Mucosa of stomach (tissue), 1 donor: ENCODE results near the gene FUT1.
A peak's percentile ranks its signal among the peaks of the same experiment; 100 is the strongest.
"Not testable (repeated sequence)": the region's sequence is repeated elsewhere in the genome, so short reads cannot be mapped to it uniquely, and the experiment has no call there.

ENCODE experiments used
- H3K27me3 ChIP-seq: one replicate; pipeline ENCODE4 v1.7.0; 2013; ENCODE audit warnings: mild to moderate bottlenecking, low read length; ENCODE audit not compliant: control insufficient read depth, insufficient read depth
- H3K36me3 ChIP-seq: one replicate; pipeline ENCODE4 v1.7.0; 2013; ENCODE audit warnings: low read length; ENCODE audit not compliant: control insufficient read depth, insufficient read depth
- H3K4me1 ChIP-seq: one replicate; pipeline ENCODE4 v1.7.0; 2013; ENCODE audit warnings: mild to moderate bottlenecking, low read length; ENCODE audit not compliant: control insufficient read depth, insufficient read depth
- H3K4me3 ChIP-seq: one replicate; pipeline ENCODE4 v1.7.0; 2013; ENCODE audit warnings: low read length
- H3K9ac ChIP-seq: one replicate; pipeline ENCODE4 v1.7.0; 2013; ENCODE audit warnings: mild to moderate bottlenecking, low read length, moderate library complexity
- H3K9me3 ChIP-seq: one replicate; pipeline ENCODE4 v1.7.0; 2013; ENCODE audit warnings: mild to moderate bottlenecking, low read length, moderate library complexity; ENCODE audit not compliant: control insufficient read depth
- donor health status: Pancreatic carcinoma.

FUT1 gene

DNA sequence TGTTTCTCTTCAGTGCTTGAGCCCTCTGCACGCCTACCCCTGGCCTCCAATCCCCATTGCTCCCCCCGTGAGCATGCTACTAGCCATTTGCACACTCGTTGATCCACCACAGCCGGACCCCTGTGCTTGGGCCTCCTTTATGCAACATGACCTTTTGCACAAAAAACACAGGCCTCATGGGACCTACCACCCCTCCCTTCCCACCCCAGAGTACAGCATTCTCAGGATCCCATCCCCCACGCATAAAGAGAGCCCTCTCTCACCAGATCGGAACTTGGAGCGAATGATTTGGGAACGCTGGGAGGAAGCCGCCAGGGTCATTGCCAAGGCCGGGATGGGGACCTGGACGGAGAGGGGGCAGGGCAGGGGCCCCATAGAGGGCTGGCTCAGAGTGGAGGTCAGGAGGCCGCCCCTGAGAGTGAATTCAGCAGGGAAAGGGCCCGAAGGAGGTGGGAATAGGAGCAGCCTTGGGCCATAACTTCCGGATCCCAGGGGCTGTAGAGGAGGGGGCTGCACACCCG lies 33.7 kb downstream of the FUT1 start:
- H3K9ac ChIP-seq: no peak overlapping the region
- H3K36me3 ChIP-seq: no peaks in the 10 kb centered on the region
- no peaks in the 10 kb centered on the region for H3K9me3 ChIP-seq
- H3K27me3 ChIP-seq: no peaks in the 10 kb centered on the region
- H3K4me1 ChIP-seq: peaks cover 36% of the 10 kb centered on the region
- no peak overlapping the region for H3K4me3 ChIP-seq

- H3K4me1 ChIP-seq: peaks cover 42% of the 10 kb centered on the region
- not testable (repeated sequence) for H3K4me3 ChIP-seq, H3K9me3 ChIP-seq, H3K9ac ChIP-seq, H3K27me3 ChIP-seq, H3K36me3 ChIP-seq
These were observed 34.3 kb downstream of the FUT1 start for GRCh38 chr19:48718106-48718505.

GRCh38 chr19:48716562-48717291 lies 35.7 kb downstream of the FUT1 start:
- Histone ChIP-seq H3K4me3 (no peak overlapping the region), H3K9ac (peak overlapping the region; percentile 43), H3K4me1 (peaks cover 46% of the 10 kb centered on the region), H3K27me3 (no peaks in the 10 kb centered on the region), H3K36me3 (no peaks in the 10 kb centered on the region), H3K9me3 (no peaks in the 10 kb centered on the region)

DNA sequence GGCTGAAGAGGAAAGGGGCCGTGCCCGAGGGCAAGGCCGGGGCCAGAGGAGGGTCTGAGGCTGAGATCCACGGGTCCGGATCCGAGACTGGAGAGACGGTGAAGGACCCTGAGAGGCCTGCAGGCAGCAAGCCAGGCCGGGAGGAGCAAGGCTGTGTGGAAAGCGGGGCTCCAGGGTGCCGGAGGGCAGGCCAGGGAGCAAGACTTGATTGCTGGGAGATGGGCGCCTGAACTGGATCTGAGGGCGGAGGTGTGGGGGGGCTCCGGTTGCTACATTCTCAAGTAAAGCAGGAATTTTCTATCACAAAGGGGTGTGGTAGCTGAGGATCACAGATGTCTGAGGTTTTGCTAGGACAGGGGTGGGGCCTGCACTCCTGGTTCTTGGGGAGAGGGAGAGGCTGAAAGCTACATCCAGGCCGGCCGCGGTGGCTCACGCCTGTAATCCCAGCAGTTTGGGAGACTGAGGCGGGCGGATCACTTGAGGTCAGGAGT lies 36.7 kb downstream of the FUT1 start:
- no peaks in the 10 kb centered on the region for H3K36me3 ChIP-seq
- no peaks in the 10 kb centered on the region for H3K9me3 ChIP-seq
- peaks cover 46% of the 10 kb centered on the region for H3K4me1 ChIP-seq
- H3K9ac ChIP-seq: peak overlapping the region; percentile 37
- H3K4me3 ChIP-seq: no peak overlapping the region
- H3K27me3 ChIP-seq: no peaks in the 10 kb centered on the region

DNA sequence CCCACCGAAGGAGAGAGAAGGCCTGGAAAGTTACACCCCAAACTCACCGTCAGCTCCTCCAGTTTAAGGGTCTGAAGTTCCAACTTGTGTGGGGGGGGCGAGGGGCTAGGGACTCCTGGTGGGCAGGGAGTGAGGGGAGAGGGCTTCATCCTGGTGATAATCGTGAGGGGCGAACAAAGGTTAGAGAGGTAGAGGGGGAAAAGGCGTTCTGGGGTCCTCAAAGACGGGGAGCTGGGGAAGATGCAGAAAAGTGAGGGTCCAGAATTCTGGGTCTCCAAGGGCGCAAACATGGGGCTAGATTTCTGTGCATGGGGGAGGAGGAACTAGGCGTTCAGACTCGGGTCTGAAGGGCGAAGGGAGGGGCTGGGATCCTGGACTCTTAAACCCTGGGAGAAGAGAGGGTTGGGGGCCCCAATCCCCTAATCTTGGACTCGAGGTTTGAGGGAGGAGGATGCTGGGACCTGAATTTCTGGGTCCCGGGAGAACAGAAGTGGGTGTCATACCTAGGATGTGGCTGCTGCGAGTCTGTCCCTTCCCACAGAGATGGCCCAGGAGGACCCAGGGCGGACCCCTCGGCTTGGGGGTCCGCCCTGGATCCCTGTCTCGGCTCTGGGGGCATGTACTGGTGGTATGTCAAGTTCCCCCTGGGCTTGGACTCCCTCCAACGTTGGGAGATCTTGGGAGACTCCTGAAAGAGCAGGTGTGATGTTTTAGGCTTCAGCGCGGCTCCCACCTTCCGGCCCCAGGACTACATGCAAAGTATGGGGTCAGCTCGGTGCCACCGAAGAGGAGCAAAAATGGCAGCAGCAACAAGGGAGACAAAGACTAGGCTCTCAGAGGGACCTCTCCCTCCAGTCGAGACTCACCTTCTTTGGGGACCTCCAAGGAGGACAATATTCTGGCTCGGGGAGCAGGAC lies 37.4 kb downstream of the FUT1 start:
- no peaks in the 10 kb centered on the region for H3K9me3 ChIP-seq
- peak overlapping the region; percentile 31 for H3K4me3 ChIP-seq
- no peaks in the 10 kb centered on the region for H3K27me3 ChIP-seq
- H3K9ac ChIP-seq: peak overlapping the region; percentile 83
- peaks cover 42% of the 10 kb centered on the region for H3K4me1 ChIP-seq
- no peaks in the 10 kb centered on the region for H3K36me3 ChIP-seq

DNA sequence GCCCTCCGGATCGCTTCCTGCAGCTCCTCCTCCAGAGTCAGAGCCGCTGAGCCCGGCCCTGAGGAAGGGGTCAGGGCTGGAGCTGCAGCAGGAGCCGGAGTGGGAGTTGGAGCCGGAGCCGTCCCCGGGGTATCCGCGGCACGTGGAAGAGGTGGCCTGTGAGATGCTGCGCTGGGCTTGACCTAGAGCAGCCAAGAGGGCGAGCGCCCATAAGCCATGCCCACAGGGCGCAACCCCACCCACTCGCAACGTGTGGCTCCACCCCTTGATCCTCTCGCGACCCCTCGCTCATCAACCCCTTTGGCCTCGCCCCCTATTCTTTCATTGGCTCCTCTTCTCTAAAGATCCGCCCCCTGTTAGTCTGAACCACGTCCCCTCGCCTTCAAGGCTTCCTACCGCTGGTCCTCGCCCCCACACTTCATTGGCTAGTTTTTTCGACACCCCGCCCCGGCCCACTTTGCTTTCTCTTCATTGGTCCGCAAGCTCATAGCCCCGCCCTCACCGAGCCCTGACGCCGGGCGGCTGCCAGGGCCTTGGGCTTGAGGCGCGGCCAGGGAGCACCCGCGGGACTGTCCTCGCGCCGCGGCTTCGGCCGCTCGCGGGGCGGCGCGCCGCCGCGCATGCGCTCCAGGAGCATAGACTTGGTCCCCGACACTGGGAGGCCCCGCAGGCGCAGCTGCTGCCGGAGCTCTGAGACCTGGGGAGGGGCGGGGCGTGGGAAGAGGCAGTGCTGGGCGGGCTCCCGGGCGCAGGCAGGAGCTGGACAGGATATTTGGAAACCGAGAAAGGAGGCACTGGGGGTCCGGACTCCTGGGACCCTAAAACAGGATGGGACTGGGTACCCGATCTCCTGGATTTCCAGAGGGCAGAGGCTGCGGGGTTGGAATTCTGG lies 38.3 kb downstream of the FUT1 start:
- no peaks in the 10 kb centered on the region for H3K36me3 ChIP-seq
- peaks cover 40% of the 10 kb centered on the region for H3K4me1 ChIP-seq
- no peaks in the 10 kb centered on the region for H3K27me3 ChIP-seq
- no peaks in the 10 kb centered on the region for H3K9me3 ChIP-seq
- peak overlapping the region; percentile 31 for H3K4me3 ChIP-seq
- peak overlapping the region; percentile 83 for H3K9ac ChIP-seq

DNA sequence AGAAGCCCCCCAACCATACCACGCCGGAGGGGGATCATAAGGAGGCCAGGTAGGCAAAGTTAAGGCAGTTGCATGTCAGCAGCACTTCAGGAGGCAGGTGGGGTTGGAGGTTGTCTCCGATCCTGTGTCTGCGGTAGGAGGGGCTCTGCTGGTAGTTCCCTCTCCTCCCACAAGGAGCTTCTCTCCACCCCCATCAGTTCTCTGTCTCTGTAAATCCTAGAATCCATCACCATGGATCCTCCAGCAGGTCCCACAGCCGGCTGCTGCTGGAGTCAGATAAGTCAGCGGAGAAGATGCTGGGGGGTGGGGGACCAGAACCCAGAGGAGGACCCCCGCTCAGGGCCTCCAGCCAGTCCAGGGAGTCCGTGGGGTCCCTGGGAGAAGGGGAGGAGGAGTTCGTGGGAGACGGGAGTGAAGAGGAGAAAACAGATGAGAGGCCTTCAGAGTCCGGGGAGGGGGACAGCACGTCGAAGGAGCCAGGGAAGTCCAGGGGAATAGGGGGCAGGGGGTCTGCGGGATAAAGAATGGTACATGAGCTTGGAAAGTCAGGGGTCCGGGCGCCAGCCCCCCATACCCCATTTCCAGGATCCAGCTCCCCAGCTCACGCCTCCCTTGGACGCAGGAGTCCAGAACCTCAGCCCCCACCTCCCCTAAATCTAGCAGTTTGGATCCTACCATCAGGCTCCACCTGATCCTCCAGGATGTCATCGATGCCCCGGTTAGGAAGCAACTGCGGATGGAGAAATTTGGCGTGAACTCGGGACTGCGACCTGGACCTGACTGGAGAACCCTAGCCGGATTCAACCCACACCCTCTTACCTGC lies 39.2 kb downstream of the FUT1 start:
- no peaks in the 10 kb centered on the region for H3K9me3 ChIP-seq
- no peaks in the 10 kb centered on the region for H3K36me3 ChIP-seq
- H3K4me1 ChIP-seq: peaks cover 39% of the 10 kb centered on the region
- H3K27me3 ChIP-seq: no peaks in the 10 kb centered on the region
- peak overlapping the region; percentile 14 for H3K4me3 ChIP-seq
- H3K9ac ChIP-seq: peak overlapping the region; percentile 47

GRCh38 chr19:48711106-48711662 lies 41.3 kb downstream of the FUT1 start:
- Histone ChIP-seq H3K4me1 (peaks cover 31% of the 10 kb centered on the region), H3K9ac (no peak overlapping the region), H3K36me3 (no peaks in the 10 kb centered on the region), H3K27me3 (no peaks in the 10 kb centered on the region), H3K4me3 (no peak overlapping the region), H3K9me3 (no peaks in the 10 kb centered on the region)

DNA sequence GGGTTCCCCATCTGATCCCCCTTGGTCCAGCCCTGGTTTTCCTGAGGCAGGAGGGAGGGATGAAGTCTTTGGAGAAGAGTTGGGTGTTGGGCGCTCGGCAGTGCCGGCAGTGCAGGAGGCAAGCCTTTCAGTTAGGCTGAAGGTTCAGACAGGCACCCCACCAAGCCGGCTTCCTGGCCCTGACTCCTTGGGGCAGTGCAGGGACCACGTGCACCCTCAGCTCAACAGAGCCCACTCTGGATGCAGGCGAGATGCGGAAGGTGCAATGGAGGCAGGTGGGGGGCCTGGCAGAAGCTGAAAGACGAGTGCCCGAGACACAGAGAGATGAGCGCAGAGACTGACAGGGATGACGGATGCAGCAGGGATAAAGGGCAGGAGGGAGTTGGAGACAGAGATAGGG lies 44.0 kb downstream of the FUT1 start:
- Histone ChIP-seq H3K9ac (no peak overlapping the region), H3K4me3 (no peak overlapping the region), H3K27me3 (no peaks in the 10 kb centered on the region), H3K36me3 (peaks cover 5% of the 10 kb centered on the region), H3K9me3 (no peaks in the 10 kb centered on the region), H3K4me1 (peaks cover 7% of the 10 kb centered on the region)

- H3K27me3 ChIP-seq: no peaks in the 10 kb centered on the region
- no peaks in the 10 kb centered on the region for H3K9me3 ChIP-seq
- no peaks in the 10 kb centered on the region for H3K4me1 ChIP-seq
- peaks cover 6% of the 10 kb centered on the region for H3K36me3 ChIP-seq
- H3K9ac ChIP-seq: no peak overlapping the region
- no peak overlapping the region for H3K4me3 ChIP-seq
These were observed 47.0 kb downstream of the FUT1 start for GRCh38 chr19:48705431-48705830.
